Smooth muscle cell (in vitro differentiated cells): ENCODE measurements around the gene NCK2. TPM values are rescaled to one million over a fixed set of nuclear protein-coding genes. Genes with fewer than 3 reads are reported as not detected.

Experiments used
- DNase-seq: peaks from one replicate; lab custom pipeline; 2025; ENCODE audit not compliant: unreplicated experiment; lab: John Stamatoyannopoulos, UW
- H2AFZ ChIP-seq: fragments of 200-600 bp; sonication (generic); 2 replicates; pipeline ENCODE4 v1.6.0; 2016; ENCODE audit warnings: antibody characterized with exemption, low read depth, mild to moderate bottlenecking
- H3F3A ChIP-seq: fragments of 200-600 bp; sonication (generic); 2 replicates; pipeline ENCODE4 v1.6.0; 2017; ENCODE audit warnings: antibody characterized with exemption, low read depth
- H3K27ac ChIP-seq: fragments of 200-600 bp; sonication (generic); 2 replicates; pipeline ENCODE4 v1.5.1; 2016; ENCODE audit warnings: low read depth, mild to moderate bottlenecking
- H3K27me3 ChIP-seq: fragments of 200-600 bp; sonication (generic); 2 replicates; pipeline ENCODE4 v1.6.1; 2016; ENCODE audit warnings: low read depth, mild to moderate bottlenecking
- H3K36me3 ChIP-seq: fragments of 200-600 bp; sonication (generic); 2 replicates; pipeline ENCODE4 v1.5.1; 2016; ENCODE audit warnings: low read depth
- H3K4me1 ChIP-seq: fragments of 200-600 bp; sonication (generic); 2 replicates; pipeline ENCODE4 v1.5.1; 2016; ENCODE audit warnings: low read depth
- H3K4me2 ChIP-seq: fragments of 200-600 bp; sonication (generic); 2 replicates; pipeline ENCODE4 v1.6.0; 2016; ENCODE audit warnings: mild to moderate bottlenecking
- H3K4me3 ChIP-seq: fragments of 200-600 bp; sonication (generic); 2 replicates; pipeline ENCODE4 v1.5.1; 2016; ENCODE audit warnings: mild to moderate bottlenecking
- H3K79me2 ChIP-seq: fragments of 200-600 bp; sonication (generic); 2 replicates; pipeline ENCODE4 v1.6.0; 2016; ENCODE audit warnings: low read depth, mild to moderate bottlenecking
- H3K9ac ChIP-seq: fragments of 200-600 bp; sonication (generic); 2 replicates; pipeline ENCODE4 v1.6.0; 2016; ENCODE audit warnings: low read depth
- H3K9me3 ChIP-seq: fragments of 200-600 bp; sonication (generic); replicated peaks from 2 replicates; pipeline ENCODE4 v1.5.1; 2016; ENCODE audit warnings: low read depth
- H4K20me1 ChIP-seq: fragments of 200-600 bp; sonication (generic); 2 replicates; pipeline ENCODE4 v1.6.0; 2016; ENCODE audit warnings: low read depth
- CTCF ChIP-seq: fragments of 200-600 bp; sonication (generic); IDR thresholded peaks from 2 replicates; pipeline ENCODE4 v1.5.1; 2017; ENCODE audit warnings: borderline replicate concordance, mild to moderate bottlenecking, antibody characterized with exemption; ENCODE audit not compliant: insufficient read depth, poor library complexity, severe bottlenecking
- WGBS: methylation state at CpG from one replicate; pipeline ENCODE4 v1.1.7; 2016; ENCODE audit warnings: low lambda C conversion rate; 5-methylcytosine and 5-hydroxymethylcytosine counted together
- polyA plus RNA-seq: library from polyadenylated mRNA; unstranded; fragments of >200 nt; fragmentation: Nextera tagmentation; extraction: Ambion mirVana; gene quantifications from 2 replicates; pipeline ENCODE4 v1.2.1, GENCODE V29; 2016
- total RNA-seq: library from RNA; depleted of rRNA; stranded (reverse); fragments of >200 nt; gene quantifications from 2 replicates; pipeline ENCODE4 v1.2.3, GENCODE V29; 2014

NCK2 gene
- total and polyA plus RNA-seq, 2 experiments from 2014 or later: 29.0 to 50.5 TPM

GRCh38 chr2:105733875-105734274 lies 10.8 kb upstream of the NCK2 start:
- H3K4me1 ChIP-seq: no peaks in the 10 kb centered on the region
- H4K20me1 ChIP-seq: no peaks in the 10 kb centered on the region
- DNase-seq: no peak
- H3K4me3 ChIP-seq: no peak overlapping the region
- no peak overlapping the region for H3K27ac ChIP-seq
- H2AFZ ChIP-seq: no peak overlapping the region
- H3K9me3 ChIP-seq: no peaks in the 10 kb centered on the region
- H3K4me2 ChIP-seq: no peak overlapping the region
- H3F3A ChIP-seq: no peaks in the 10 kb centered on the region
- no peak overlapping the region for H3K9ac ChIP-seq
- no peak for TF ChIP-seq CTCF
- H3K27me3 ChIP-seq: no peaks in the 10 kb centered on the region
- no peaks in the 10 kb centered on the region for H3K79me2 ChIP-seq
- H3K36me3 ChIP-seq: no peaks in the 10 kb centered on the region
- WGBS: 80% methylated on average over 5 of the region's 5 CpGs

- no peak overlapping the region for H3K4me3 ChIP-seq
- no peaks in the 10 kb centered on the region for H3K27me3 ChIP-seq
- no peaks in the 10 kb centered on the region for H3K36me3 ChIP-seq
- 72% methylated on average over 4 of the region's 4 CpGs for WGBS
- H3F3A ChIP-seq: no peaks in the 10 kb centered on the region
- no peaks in the 10 kb centered on the region for H3K4me1 ChIP-seq
- no peaks in the 10 kb centered on the region for H3K79me2 ChIP-seq
- peak overlapping the region; percentile 23 for H3K4me2 ChIP-seq
- no peak overlapping the region for H2AFZ ChIP-seq
- H3K9me3 ChIP-seq: no peaks in the 10 kb centered on the region
- TF ChIP-seq CTCF: no peak
- no peaks in the 10 kb centered on the region for H4K20me1 ChIP-seq
- no peak overlapping the region for H3K27ac ChIP-seq
- no peak overlapping the region for H3K9ac ChIP-seq
- DNase-seq: no peak
Observed at GRCh38 chr2:105734762-105735538, 9.8 kb upstream of the NCK2 start.

GRCh38 chr2:105736145-105736544 lies 8.6 kb upstream of the NCK2 start:
- no peak overlapping the region for H2AFZ ChIP-seq
- H3K27ac ChIP-seq: no peak overlapping the region
- no peaks in the 10 kb centered on the region for H3K27me3 ChIP-seq
- WGBS: 84% methylated on average over 6 of the region's 6 CpGs
- H4K20me1 ChIP-seq: no peaks in the 10 kb centered on the region
- no peak overlapping the region for H3K9ac ChIP-seq
- DNase-seq: no peak
- H3K4me2 ChIP-seq: no peak overlapping the region
- H3K79me2 ChIP-seq: no peaks in the 10 kb centered on the region
- no peak for TF ChIP-seq CTCF
- no peaks in the 10 kb centered on the region for H3K9me3 ChIP-seq
- H3F3A ChIP-seq: no peaks in the 10 kb centered on the region
- H3K36me3 ChIP-seq: no peaks in the 10 kb centered on the region
- H3K4me3 ChIP-seq: no peak overlapping the region
- no peaks in the 10 kb centered on the region for H3K4me1 ChIP-seq
